GM21390 (cell line): ENCODE data around the gene PDXK.
"Not testable (repeated sequence)": the region's sequence is repeated elsewhere in the genome, so short reads cannot be mapped to it uniquely, and the experiment has no call there.

Source experiments
- ATAC-seq: cut with Tn5 transposase; IDR thresholded peaks from one replicate; pipeline ENCODE4 v1.9.1; 2021; ENCODE audit not compliant: unreplicated experiment

PDXK gene

GRCh38 chr21:43718872-43719747 lies at the start of gene PDXK:
Gene PDXK (plus strand): TSS chr21:43719129. CDS start chr21:43719295, 166 bp downstream.
- peak; percentile 66 for ATAC-seq

GRCh38 chr21:43669828-43670605 lies 48.9 kb upstream of the PDXK start:
- ATAC-seq: no peak

GRCh38 chr21:43675871-43676270 lies 43.1 kb upstream of the PDXK start:
- no peak for ATAC-seq

GRCh38 chr21:43676391-43676790 lies 42.5 kb upstream of the PDXK start:
- no peak for ATAC-seq

- no peak for ATAC-seq
Observed at GRCh38 chr21:43679951-43680350, 39.0 kb upstream of the PDXK start.

GRCh38 chr21:43680421-43680820 lies 38.5 kb upstream of the PDXK start:
- not testable (repeated sequence) for ATAC-seq

GRCh38 chr21:43681650-43682049 lies 37.3 kb upstream of the PDXK start:
- no peak for ATAC-seq

GRCh38 chr21:43684424-43684823 lies 34.5 kb upstream of the PDXK start:
- no peak for ATAC-seq

GRCh38 chr21:43686811-43687565 lies 31.9 kb upstream of the PDXK start:
- ATAC-seq: no peak

- ATAC-seq: no peak
Observed at GRCh38 chr21:43687566-43688399, 31.1 kb upstream of the PDXK start.

- no peak for ATAC-seq
Observed at GRCh38 chr21:43688906-43689305, 30.0 kb upstream of the PDXK start.

- ATAC-seq: no peak
Observed at GRCh38 chr21:43689556-43690337, 29.2 kb upstream of the PDXK start.

- no peak for ATAC-seq
Observed at GRCh38 chr21:43690346-43690745, 28.6 kb upstream of the PDXK start.

- no peak for ATAC-seq
Observed at GRCh38 chr21:43691086-43691795, 27.7 kb upstream of the PDXK start.

- no peak for ATAC-seq
Observed at GRCh38 chr21:43691801-43692200, 27.1 kb upstream of the PDXK start.

- ATAC-seq: no peak
Observed at GRCh38 chr21:43692949-43693348, 26.0 kb upstream of the PDXK start.

- ATAC-seq: no peak
Observed at GRCh38 chr21:43693981-43694380, 24.9 kb upstream of the PDXK start.

- no peak for ATAC-seq
Observed at GRCh38 chr21:43694437-43695079, 24.4 kb upstream of the PDXK start.

GRCh38 chr21:43696214-43696613 lies 22.7 kb upstream of the PDXK start:
- no peak for ATAC-seq
